Activated effector memory CD4-positive, alpha-beta T cell treated with Interleukin-2 at 50 U/mL for 16 hours (primary cell): ENCODE results near the gene ARHGEF1.

Experiments
- DNase-seq: peaks from one replicate; pipeline ENCODE4 v3.0.0-alpha.2; 2020

ARHGEF1 gene

DNA sequence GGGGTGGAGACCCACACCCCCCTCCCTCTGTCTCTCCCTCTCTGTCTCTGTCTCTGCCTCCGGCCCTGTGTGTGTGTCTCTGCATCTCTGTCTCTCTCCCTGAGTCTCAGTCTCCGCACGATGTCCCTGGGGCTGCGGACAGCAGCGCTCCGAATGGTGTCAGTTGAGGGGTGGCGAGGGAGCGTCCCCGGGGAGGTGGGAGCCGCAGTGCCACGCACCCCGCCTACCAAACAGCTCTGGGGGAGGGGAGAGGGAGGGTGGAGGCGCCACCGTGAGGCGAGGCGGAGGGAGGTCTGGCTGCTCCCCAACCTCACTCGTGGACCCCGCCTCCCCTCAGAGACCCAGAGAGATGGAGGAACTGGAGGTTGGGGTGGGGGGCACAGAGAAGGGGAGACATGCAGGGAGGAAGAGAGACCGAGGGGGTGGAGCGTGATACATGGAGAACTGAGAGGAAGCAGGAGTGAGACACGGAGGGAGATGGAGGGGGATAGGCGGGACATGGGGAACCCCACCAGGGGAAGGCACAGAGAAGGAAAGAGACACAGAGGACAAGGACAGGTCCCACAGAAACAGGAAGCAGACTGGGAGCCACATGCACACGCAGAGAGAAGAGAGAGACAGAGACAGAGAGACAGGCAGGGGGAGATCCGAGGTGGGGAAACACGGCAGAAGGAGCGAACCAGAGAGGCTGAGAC lies 38.0 kb downstream of the ARHGEF1 start:
- DNase-seq = no peak

DNA sequence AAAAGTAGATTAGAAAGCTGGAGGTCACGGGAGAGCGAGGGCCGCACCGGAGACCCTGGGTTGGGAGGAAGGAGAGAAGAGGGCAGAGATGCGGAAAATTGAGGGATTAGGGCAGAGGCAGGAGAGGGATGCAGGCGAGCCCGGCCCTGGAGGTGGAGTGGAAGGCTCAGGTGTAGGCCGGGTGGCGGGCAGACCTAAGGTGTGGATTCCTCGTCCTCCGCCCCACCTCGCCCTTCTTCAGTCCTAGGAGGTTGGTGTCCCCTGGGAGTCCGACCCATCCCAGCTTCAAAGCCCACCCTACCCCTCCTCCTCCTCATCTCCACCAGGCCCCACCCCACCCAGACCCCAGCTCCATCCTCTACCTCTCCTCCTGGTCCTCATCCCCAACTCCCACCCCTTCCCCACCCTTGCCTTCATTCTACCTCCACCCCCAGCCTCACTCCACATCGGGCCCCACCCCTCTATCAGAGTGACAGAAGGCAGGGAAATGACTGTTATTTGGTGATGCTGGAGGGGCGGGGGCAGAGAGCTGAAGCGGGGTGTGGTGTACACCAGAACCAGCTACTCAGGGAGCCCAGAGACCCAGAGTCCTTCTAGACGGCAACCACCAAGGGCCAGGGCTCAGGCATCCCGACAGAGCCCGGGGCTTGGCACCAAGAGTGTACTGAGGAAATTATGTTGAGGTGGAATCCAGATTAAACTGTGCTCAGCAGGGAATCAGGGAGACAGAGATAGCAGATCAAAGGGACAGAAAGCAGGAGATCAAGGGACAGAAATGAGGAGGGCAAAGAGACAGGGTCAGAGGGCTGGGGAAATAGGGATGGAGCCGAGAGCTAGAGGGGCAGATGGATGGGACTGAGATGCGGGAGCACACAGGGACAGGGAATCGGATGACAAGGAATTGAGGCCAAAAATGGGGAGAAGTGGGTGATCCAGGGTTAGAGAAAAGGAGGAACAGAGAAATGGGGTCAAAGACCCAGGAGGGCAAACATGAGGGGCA lies 38.9 kb downstream of the ARHGEF1 start:
- DNase-seq = no peak

DNA sequence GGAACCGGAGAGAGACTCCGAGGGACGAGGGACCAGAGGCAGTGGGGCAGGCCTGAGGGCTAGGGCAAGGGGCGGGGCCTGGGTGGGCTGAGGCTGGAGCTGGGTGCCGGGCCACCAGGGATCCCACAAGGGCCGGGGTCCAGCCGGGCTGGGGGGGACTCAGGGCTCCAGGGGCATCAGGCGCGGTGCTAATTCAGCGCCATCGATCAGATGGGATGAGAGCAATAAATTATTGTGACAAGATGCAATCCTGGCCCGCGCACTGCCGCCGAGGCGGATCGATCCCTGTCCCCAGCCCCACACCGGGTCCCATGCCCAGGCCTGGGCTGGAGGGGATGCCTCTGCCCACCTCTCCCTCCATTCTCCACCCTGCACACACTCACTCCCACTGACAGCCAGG lies 39.6 kb downstream of the ARHGEF1 start:
- no peak for DNase-seq

- no peak for DNase-seq
Measured at GRCh38 chr19:41923045-41923788, 40.2 kb downstream of the ARHGEF1 start.

GRCh38 chr19:41924151-41925145 lies 41.5 kb downstream of the ARHGEF1 start:
- no peak for DNase-seq

GRCh38 chr19:41925208-41926003 lies 42.4 kb downstream of the ARHGEF1 start:
- no peak for DNase-seq

- DNase-seq = no peak
Measured at GRCh38 chr19:41926028-41926762, 43.2 kb downstream of the ARHGEF1 start.

GRCh38 chr19:41926763-41927496 lies 43.9 kb downstream of the ARHGEF1 start:
- DNase-seq = no peak

GRCh38 chr19:41927497-41928192 lies 44.7 kb downstream of the ARHGEF1 start:
- DNase-seq = no peak

DNA sequence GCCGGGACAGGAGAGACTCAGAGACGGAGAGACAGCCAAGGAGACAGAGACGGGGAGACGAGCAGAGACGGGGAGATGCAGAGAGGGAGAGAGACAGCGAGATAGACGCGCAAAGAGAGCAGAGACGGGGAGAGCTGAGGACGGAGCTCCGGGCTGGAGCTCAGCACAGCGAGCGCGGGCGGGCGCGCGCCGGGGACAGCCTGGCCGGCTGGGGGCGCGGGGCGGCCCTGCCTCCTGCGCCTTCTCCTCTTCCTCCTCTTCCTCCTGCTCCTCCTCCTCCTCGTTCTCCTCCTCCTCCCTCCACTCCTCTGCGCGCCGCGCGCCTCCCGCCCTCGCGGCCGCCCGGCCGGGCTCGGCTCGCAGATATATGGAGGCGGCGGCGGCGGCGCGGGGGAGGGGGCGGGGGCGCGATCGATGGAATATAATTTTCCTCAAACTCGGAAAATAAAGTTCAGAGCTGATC lies 45.3 kb downstream of the ARHGEF1 start, which contains the start of gene ERFL:
Gene ERFL (minus strand): TSS at position 229 of the 463 bp plus-strand sequence. CDS start 15,530 bp downstream, outside the sequence.
- DNase-seq = no peak

GRCh38 chr19:41928754-41929535 lies 46.0 kb downstream of the ARHGEF1 start:
- no peak for DNase-seq

- no peak for DNase-seq
Measured at GRCh38 chr19:41929536-41930071, 46.6 kb downstream of the ARHGEF1 start.

DNA sequence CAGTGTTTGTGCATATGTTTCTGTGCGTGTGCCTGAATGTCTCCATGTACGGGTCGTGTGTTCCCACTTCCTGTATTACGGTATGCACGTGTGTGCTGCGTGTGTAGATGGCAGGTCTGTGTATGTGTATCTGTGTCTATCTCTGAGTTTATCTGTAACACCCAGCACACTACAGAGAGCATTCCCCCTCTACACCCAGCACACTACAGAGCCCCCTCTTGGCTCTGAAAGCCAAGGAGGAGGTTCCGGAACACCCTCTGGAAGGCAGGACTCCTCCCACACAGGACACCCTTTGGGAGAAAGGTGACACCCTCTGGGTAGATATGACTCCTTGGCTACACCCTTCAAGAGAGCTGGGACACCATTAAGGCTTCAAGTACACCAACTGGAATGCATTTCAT lies 47.3 kb downstream of the ARHGEF1 start:
- DNase-seq = no peak

DNA sequence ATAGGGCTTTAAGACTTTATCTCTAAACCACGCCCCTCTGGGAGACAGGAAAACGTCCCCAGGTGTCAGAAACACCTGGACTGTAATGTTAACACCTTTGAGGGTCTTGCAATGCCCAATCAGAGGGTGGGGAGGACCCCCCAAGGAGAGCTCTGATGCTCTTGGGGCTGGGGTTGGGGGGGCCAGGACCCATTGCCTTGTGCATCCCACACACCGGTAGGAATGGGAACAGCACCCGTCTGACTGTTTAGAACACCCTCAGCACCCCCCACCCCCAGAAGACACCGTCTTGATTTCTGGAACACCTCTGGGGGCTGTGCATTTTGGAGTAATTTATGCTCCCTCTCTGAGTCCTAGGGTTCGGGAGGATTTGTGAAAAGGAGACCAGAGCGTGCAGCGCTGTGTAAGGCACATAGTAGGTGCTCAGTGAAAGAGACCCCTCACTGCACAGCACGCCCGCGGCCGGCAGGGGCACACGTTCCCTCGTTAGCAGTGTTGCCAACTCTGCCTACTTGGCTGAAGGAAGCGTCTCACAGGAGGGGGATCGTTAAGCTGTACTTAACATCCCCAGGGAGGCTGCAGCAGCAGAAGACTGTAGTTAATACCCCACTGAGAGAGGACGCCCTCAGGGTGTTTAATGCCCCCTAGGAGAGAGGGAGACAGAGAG lies 48.1 kb downstream of the ARHGEF1 start:
- no peak for DNase-seq

- DNase-seq = no peak
Measured at GRCh38 chr19:41932259-41932719, 49.3 kb downstream of the ARHGEF1 start.

- no peak for DNase-seq
Measured at GRCh38 chr19:41932720-41933332, 49.8 kb downstream of the ARHGEF1 start.
